ENCODE data around the gene SSC4D.

SSC4D gene

GRCh38 chr7:76354516-76354915 is 55.0 kb downstream of the SSC4D start:
- no peak for DNase-seq (ENCODE audit: low read depth in 2 of 2)

- no peak for DNase-seq (ENCODE audit: low read depth in 2 of 2)
Measured at GRCh38 chr7:76353744-76354143, 55.8 kb downstream of the SSC4D start.

- DNase-seq (ENCODE audit: low read depth in 2 of 2), result no peak
Measured at GRCh38 chr7:76352193-76352592, 57.3 kb downstream of the SSC4D start.

DNA sequence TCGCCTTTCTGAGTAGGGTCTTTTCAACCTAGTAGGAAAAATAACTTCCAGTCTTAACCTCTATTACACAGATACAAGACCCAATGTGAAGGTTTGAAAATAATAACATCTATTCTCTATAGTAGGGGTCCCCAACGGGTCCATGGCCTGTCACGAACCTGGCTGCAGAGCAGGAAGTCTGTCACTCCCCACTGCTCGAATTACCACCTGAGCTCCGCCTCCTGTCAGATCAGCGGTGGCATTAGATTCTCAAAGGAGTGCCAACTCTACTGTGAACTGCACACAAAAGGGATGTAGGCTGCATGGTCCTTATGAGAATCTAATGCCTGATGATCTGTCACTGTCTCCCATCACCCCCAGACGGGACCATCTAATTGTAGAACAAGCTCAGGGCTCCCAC is 58.1 kb downstream of the SSC4D start:
- no peak for DNase-seq (ENCODE audit: low read depth in 2 of 2)

- DNase-seq (ENCODE audit: low read depth in 2 of 2), result no peak
Measured at GRCh38 chr7:76349313-76349885, 60.1 kb downstream of the SSC4D start.

DNA sequence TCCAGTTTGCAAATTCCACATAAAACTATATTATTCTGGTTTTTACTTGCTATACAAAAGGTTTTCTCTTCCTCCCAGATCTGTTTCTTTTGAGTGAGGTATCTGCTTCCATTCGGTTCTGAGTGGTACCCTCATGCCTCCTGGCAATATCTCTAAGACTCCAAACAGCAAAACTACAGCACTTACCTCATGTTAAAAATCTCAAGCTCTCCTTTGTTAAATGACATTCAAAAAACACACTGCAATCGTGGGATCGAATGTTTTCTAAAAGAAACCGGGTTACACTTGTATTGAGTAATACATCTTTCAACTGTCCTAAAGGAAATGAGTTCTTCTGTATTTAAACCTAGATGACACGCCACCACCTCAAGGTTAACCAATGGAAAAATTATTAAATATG is 61.8 kb downstream of the SSC4D start:
- no peak for DNase-seq (ENCODE audit: low read depth in 2 of 2)

GRCh38 chr7:76346778-76347177 is 62.7 kb downstream of the SSC4D start:
- DNase-seq (ENCODE audit: low read depth in 2 of 2), result no peak

GRCh38 chr7:76346097-76346496 is 63.4 kb downstream of the SSC4D start:
- no peak for DNase-seq (ENCODE audit: low read depth in 2 of 2)

DNA sequence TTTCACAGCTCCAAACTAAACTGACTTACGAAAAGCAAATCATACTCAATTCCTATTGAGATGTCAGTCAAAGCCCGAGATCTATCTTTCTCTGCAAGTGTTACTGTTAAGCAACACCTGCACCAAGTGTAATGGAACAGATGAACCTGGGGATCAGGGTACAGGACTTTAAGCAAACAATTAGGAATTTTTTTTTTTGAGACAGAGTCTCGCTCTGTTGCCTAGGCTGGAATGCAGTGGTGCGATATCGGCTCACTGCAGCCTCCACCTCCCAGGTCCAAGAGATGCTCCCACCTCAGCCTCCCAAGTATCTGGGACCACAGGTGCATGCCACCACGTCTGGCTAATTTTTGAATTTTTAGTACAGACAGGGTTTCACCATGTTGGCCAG is 65.6 kb downstream of the SSC4D start:
- DNase-seq (ENCODE audit: low read depth in 2 of 2), result no peak

- no peak for DNase-seq (ENCODE audit: low read depth in 2 of 2)
Measured at GRCh38 chr7:76343294-76343930, 66.1 kb downstream of the SSC4D start.

GRCh38 chr7:76342222-76342621 is 67.3 kb downstream of the SSC4D start:
- no peak for DNase-seq (ENCODE audit: low read depth in 2 of 2)

DNA sequence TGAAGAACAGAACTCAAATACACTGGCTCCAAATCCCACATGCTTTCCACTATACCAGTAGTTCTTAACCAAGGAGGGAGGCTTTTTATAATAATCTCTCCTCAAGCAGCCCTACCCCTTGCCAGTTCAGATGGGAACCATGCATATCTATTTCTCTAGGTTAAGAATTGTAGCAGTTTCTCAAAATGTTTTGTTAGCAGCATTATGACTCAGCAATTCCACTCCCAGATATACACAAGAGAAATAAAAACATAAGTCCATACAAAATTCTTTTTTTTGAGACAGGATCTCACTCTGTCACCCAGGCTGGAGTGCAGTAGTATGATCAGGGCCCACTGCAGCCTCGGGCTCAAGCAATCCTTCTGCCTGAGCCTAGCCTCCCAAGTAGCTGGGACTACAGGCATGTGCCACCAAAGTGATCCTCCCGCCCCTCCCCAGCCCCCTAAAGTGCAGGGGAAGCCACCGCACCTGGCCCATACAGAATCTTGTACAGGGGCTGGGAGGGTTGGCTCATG is 68.8 kb downstream of the SSC4D start:
- DNase-seq (ENCODE audit: low read depth in 2 of 2), result no peak

Measured in stimulated activated CD8-positive, alpha-beta memory T cell treated with anti-CD3 and anti-CD28 coated beads, Interleukin-2, amount 100 ng/mL, for 1 hour (primary cell).